OCI-LY3 (cell line): ENCODE measurements around the gene JARID2.

Experiments used
- CTCF ChIP-seq: fragments of 200-600, 300-600 bp; sonication (generic); IDR thresholded peaks from 2 replicates; pipeline ENCODE4 v1.5.1; 2014; ENCODE audit warnings: antibody characterized with exemption, low read length, low read depth
- EZH2phosphoT487 ChIP-seq: fragments of 200-600 bp; shearing (Covaris generic); IDR thresholded peaks from 2 replicates; pipeline ENCODE4 v1.6.1; 2018; ENCODE audit warnings: antibody characterized with exemption, mixed run types, low read depth

GRCh38 chr6:15205321-15205720 lies 40.5 kb upstream of the JARID2 start:
- TF ChIP-seq CTCF, result no peak
- no peak for TF ChIP-seq EZH2phosphoT487
